Coronary artery (tissue), 2 donors: ENCODE results near the gene FRMPD2.
"Not testable (repeated sequence)": the region's sequence is repeated elsewhere in the genome, so short reads cannot be mapped to it uniquely, and the experiment has no call there.

Experiments
- DNase-seq: peaks from one replicate; pipeline ENCODE4 v3.0.0-alpha.2; 2017; ENCODE audit warnings: low spot score
- H3K27ac ChIP-seq, 2 donors: fragments of 200-600 bp; sonication (generic); one replicate each; pipeline ENCODE4 v1.5.1; 2016 to 2019
- H3K4me3 ChIP-seq: fragments of 200-600 bp; sonication (generic); 2 replicates; pipeline ENCODE4 v1.5.1; 2016; ENCODE audit warnings: mild to moderate bottlenecking, moderate library complexity
- CTCF ChIP-seq: fragments of 200-600 bp; sonication (generic); IDR thresholded peaks from one replicate; pipeline ENCODE4 v1.5.1; 2019; ENCODE audit warnings: antibody characterized with exemption

The FRMPD2 gene

GRCh38 chr10:48227213-48227612, 47.3 kb downstream of the FRMPD2 start:
- DNase-seq, result no peak
- no peak overlapping the region for H3K27ac ChIP-seq
- no peak overlapping the region for H3K4me3 ChIP-seq
- TF ChIP-seq CTCF, result no peak

- H3K4me3 ChIP-seq, result no peak overlapping the region
- H3K27ac ChIP-seq, result no peak overlapping the region
- no peak for DNase-seq
- TF ChIP-seq CTCF, result no peak
Observed at GRCh38 chr10:48224979-48225560, 49.4 kb downstream of the FRMPD2 start.

- Histone ChIP-seq H3K27ac (no peak overlapping the region), H3K4me3 (no peak overlapping the region)
- no peak for TF ChIP-seq CTCF
- DNase-seq, result no peak
Observed at GRCh38 chr10:48224296-48224695, 50.2 kb downstream of the FRMPD2 start.

GRCh38 chr10:48221814-48222213, 52.7 kb downstream of the FRMPD2 start:
- Histone ChIP-seq H3K4me3 (no peak overlapping the region), H3K27ac (no peak overlapping the region)
- DNase-seq, result no peak
- no peak for TF ChIP-seq CTCF

- DNase-seq, H3K27ac ChIP-seq, H3K4me3 ChIP-seq: not testable (repeated sequence)
Observed at GRCh38 chr10:48221031-48221430, 53.5 kb downstream of the FRMPD2 start.

- no peak for DNase-seq
- no peak for TF ChIP-seq CTCF
- Histone ChIP-seq H3K4me3 (no peak overlapping the region), H3K27ac (no peak overlapping the region)
Observed at GRCh38 chr10:48219194-48219593, 55.3 kb downstream of the FRMPD2 start.

GRCh38 chr10:48216744-48217143, 57.8 kb downstream of the FRMPD2 start:
- no peak for DNase-seq
- Histone ChIP-seq H3K27ac (no peak overlapping the region), H3K4me3 (no peak overlapping the region)
- TF ChIP-seq CTCF, result no peak

GRCh38 chr10:48216204-48216505, 58.3 kb downstream of the FRMPD2 start:
- no peak for TF ChIP-seq CTCF
- H3K4me3 ChIP-seq, result no peak overlapping the region
- no peak overlapping the region for H3K27ac ChIP-seq
- no peak for DNase-seq
